GM18951 (cell line): ENCODE data around the gene ATP11A.
"Not testable (repeated sequence)": the region's sequence is repeated elsewhere in the genome, so short reads cannot be mapped to it uniquely, and the experiment has no call there.

Experiments
- POLR2A ChIP-seq: IDR thresholded peaks from 4 replicates; pipeline ENCODE4 v1.6.1; 2011; ENCODE audit warnings: mild to moderate bottlenecking; ENCODE audit not compliant: insufficient read length, insufficient read depth; ENCODE audit errors: extremely low read depth
- in situ Hi-C: fragments of 300-500 bp; cut with MboI; formaldehyde crosslinking; loops from one replicate; pipeline ENCODE4 v1.12.0; 2022; ENCODE audit warnings: low sequenced_read_pairs, mixed read lengths, inconsistent platforms; ENCODE audit not compliant: unreplicated experiment

Gene ATP11A

DNA sequence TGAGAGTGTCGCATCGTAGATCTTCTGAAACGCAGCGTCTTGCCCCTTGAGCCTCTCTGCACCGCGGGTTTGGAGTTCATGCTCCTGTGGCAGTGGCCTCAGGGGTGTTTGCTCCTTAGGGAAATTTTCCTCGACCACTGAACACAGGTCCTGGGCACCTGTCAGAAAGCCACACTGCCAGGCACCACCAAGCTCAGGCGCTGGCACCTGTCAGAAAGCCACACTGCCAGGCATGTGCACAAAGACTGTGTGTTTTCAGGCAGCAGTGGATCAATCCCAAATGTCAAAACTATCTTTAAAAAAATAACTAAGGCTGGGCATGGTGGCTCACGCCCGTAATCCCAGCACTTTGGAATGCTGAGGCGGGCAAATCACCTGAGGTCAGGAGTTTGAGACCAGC is 87.1 kb downstream of the ATP11A start:
- TF ChIP-seq POLR2A: no peak
- in situ Hi-C loops: no loop called here

- no peak for TF ChIP-seq POLR2A
- in situ Hi-C loops: no loop called here
Observed at GRCh38 chr13:112777637-112778406, 88.0 kb downstream of the ATP11A start.

- in situ Hi-C loops: no loop called here
- no peak for TF ChIP-seq POLR2A
Observed at GRCh38 chr13:112779856-112780604, 90.2 kb downstream of the ATP11A start.

DNA sequence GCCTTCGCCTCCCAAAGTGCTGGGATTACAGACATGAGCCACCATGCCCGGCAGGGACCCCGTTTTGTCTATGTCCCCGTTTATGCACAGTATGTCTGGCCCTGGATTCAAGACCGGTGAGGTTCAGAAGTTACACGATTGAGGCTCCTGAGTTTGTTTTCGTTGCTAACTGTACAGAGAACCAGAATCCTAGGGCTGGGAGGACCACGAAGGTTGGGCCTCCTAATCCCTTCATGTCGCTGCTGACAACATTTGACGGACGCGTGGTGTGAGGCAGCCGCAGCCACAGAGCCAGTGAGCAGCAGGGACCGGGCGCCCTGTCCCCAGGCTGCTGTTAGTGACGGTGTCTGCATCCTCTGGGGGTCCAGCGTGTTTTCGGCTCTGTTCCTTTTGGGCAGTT is 91.4 kb downstream of the ATP11A start:
- TF ChIP-seq POLR2A: no peak
- in situ Hi-C loops: no loop called here

DNA sequence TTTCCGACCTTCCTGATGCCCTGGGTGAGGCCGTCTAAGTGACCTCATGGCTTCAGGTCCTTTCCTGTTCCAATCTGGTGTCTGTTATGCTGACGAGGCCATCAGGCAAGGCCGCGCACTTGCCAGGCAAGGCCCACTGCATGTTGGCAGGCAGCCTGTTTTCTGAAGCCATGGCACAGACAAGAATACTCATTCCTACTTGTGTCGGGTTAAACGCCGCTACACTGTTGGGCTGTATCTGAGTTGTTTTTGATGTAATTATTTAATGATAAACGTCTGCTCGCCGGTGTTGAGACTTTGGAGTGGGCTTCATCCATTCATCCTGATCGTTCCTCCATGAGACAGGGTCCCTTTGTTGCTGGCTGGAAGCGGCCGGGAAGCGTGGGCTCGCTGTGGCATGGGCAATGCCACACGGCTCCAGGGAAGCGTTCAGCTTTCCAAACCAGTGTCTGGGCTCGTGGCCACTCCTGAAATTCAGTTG is 92.1 kb downstream of the ATP11A start:
- in situ Hi-C loops: no loop called here
- TF ChIP-seq POLR2A: no peak

- in situ Hi-C loops: no loop called here
- TF ChIP-seq POLR2A: no peak
Observed at GRCh38 chr13:112782429-112783010, 92.7 kb downstream of the ATP11A start.

GRCh38 chr13:112783135-112783977 is 93.5 kb downstream of the ATP11A start:
- no peak for TF ChIP-seq POLR2A
- in situ Hi-C loops: no loop called here

DNA sequence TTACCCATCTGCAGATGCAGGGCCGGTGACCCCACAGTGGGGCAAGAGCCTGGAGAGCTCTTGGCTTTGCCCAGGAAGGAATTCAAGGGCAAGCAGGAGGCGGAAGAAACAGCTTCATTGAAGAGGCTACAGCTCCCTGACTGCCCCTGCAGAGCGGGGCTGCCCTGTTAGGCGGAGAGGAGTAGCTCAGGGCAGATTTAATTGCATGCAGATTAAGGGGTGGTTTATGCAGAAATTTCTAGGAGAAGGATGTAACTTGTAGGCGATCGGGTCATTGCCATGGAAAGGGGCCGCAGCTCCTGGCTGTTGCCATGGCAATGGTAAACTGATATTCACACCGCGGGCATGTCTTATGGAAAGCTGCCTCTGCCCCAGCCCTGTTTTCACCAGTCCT is 94.1 kb downstream of the ATP11A start:
- no peak for TF ChIP-seq POLR2A
- in situ Hi-C loops: no loop called here

GRCh38 chr13:112784811-112785482 is 95.1 kb downstream of the ATP11A start:
- in situ Hi-C loops: no loop called here
- TF ChIP-seq POLR2A: no peak

- in situ Hi-C loops: no loop called here
- TF ChIP-seq POLR2A: no peak
Observed at GRCh38 chr13:112785483-112785856, 95.6 kb downstream of the ATP11A start.

DNA sequence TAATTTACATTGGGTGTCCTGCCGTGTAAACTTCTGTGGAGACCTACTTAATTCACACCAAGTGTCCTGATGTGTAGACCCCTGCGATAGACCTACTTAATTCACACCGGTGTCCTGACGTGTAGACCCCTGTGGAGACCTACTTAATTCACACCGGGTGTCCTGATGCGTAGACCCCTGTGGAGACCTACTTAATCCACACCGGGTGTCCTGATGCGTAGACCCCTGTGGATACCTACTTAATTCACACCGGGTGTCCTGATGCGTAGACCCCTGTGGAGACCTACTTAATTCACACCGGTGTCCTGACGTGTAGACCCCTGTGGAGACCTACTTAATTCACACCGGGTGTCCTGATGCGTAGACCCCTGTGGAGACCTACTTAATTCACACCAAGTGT is 97.0 kb downstream of the ATP11A start:
- in situ Hi-C loops: not testable (repeated sequence)
